ENCODE results near the gene PLD3.
"Not testable (repeated sequence)": the region's sequence is repeated elsewhere in the genome, so short reads cannot be mapped to it uniquely, and the experiment has no call there.

The PLD3 gene

DNA sequence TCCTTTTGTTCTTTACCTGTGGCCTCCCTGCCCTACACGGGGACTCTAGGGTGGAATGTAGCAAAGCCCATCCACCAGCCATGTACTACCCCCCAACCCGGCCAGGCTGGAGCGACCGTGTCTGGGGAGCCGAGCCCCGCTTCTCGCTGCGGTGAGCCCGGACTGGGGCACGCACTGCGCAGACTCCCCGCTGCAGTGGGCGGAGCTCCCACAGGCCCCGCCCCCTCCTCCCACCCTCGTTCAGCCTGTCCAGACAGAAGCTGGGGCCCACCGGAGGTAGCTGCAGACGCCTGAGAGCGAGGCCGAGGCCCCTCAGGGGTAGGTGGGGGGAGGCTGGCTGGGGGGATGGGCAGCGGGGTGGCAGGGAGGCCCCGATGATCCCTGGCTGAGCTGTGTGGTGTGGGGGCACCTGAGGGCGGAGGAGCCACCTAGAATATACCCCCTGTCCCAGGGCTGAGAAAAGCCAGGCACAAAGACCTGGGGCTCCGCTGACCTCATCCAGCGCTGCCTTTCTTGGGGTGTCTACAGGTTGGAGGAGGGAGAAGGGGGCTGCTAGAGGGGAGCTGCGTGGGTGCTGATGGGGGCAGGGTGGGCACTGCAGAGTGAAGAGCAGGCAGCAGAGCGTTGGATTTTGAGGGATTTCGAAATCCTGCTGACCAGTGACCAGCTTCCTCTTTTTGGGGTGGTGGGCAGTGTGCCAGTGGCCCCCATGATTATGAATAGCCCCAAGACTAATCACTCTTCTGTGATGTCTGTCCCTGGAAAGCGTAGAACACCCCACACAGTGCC is 17.3 kb downstream of the PLD3 start:
- peak; percentile 14 to 81 for DNase-seq

DNA sequence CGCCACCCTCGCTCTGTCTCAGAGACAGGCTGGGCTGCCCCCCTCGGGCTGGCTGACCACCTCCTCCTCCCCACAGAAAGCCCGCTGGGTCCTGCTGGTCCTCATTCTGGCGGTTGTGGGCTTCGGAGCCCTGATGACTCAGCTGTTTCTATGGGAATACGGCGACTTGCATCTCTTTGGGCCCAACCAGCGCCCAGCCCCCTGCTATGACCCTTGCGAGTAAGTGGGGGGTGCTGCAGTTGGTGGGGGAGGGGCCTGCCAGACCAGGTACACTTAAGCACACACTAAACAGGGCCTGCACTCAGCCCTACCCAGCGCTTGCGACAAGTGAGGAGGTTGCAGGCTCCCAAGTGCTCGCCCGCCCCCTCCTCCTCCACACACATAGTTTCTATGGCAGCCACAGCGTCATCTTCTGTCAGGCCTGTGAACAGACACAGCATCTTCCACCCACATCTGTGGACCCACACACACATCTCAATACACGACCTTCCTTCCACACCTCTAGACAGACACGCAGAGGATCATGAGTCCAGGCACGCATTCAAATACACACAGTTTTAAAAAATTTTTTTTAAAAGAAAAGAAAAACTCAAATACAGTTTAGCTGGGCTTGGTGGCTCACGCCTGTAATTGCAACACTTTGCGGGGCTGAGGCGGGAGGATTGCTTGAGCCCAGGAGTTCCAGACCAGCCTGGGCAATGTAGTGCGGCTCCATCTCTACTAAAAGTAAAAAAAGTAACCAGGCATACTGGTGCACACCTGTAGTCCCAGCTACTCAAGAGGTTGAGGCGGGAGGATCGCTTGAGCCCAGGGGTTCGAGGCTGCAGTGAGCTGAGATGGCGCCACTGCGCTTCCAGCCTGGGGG is 18.4 kb downstream of the PLD3 start:
- DNase-seq: peak in 1 of 2 experiments; percentile 22

DNA sequence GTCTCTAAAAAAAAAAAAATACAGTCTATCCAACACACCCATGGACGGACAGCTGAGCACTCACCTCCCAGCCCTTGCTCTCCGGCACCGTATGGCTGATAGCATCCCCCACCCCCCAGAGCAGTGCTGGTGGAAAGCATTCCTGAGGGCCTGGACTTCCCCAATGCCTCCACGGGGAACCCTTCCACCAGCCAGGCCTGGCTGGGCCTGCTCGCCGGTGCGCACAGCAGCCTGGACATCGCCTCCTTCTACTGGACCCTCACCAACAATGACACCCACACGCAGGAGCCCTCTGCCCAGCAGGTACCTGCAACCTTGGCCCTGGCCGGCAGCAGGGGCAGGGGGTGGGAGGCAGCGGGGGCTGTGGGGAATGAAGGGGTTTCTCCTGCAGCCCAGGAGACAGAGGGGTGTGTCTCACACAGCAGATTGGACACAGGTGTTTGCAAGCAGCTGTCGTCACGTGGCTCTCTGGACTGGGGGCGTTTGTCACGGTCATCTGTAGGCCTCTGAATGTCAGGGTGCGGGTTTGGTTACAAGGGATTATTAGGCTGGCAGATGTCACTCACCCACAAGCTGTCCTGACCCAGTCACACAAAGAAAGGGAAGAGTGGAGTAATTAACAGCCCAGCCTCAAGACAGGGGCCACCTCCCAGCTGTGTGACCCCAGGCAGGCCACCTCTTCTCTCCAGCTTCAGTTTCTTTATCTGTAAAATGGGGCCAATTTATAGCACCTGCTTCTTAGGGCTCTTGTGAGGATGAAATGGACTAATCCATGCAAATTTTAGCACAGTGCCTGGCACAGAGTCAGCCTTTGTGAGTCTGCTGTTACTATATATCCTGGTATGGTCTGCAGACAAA is 19.3 kb downstream of the PLD3 start:
- no peak for DNase-seq

DNA sequence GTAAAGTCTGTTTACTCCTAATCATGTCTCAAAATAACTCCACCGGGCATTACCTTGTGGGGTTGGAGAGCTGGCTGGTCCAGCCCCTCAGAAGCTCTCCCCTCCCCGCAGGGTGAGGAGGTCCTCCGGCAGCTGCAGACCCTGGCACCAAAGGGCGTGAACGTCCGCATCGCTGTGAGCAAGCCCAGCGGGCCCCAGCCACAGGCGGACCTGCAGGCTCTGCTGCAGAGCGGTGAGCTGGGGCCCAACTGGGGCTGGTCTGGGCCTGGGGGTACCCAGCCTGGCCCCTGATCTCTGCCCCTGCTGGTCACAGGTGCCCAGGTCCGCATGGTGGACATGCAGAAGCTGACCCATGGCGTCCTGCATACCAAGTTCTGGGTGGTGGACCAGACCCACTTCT is 21.3 kb downstream of the PLD3 start:
- no peak for DNase-seq

DNA sequence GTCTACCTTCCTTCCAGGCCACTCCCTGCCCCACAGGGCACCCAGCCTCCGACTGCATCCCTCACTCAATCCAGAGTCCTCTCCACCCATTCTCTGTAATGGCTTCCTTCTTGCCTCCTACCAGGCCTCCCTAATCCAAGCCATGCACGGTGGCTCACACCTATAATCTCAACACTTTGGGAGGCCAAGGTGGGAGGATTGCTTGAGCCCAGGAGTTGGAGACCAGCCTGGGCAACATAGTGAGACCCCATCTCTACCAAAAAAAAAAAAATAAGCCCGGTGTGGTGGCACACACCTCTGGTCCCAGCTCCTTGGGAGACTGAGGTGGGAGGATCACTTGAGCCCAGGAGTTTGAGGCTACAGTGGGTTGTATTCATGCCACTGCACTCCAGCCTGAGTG is 21.8 kb downstream of the PLD3 start:
- DNase-seq: not testable (repeated sequence)

DNA sequence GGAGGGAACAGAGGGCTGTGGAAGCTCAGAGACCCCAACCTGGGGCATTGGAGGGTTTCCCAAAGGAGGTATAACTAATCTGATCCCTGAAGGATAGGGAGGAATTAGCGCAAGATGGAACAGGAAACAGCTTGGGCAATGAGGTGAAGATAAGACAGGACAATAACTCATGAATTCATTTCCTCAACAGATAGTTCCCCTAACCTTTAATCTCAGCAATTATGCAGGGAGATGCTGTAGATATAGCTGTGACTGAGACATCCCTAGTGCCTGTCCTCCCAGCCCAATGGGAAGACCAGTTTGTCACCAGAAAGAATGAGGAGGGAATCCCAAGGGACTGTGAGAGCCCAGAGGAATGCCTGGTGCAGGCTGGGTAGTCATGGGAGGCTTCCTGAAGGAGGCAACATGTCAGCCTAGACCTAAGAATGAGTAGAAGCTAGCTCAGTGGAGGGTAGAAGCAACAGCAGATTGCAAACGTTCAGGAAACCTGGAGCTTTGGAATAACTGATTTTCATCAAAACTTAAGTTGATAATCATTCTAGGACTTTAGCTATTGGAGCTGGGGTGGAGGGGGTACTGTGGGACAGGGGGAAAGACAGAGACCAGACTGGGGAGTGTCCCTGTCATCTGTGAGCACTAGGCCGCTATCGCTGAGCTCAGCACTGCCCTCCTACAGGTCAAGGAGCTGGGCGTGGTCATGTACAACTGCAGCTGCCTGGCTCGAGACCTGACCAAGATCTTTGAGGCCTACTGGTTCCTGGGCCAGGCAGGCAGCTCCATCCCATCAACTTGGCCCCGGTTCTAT is 22.7 kb downstream of the PLD3 start:
- DNase-seq: no peak

DNA sequence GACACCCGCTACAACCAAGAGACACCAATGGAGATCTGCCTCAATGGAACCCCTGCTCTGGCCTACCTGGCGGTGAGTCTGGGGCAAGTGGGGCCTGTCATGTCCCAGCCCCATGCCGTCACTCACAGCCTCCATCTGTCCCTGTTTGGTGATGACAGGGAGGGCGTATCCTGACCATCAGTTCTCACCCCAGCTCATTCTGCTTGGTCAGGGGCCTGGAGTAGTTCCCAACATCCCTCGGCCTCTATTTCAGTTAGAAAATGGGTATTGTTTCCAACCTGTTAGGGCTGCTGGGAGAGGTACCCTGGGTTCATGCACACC is 23.3 kb downstream of the PLD3 start:
- DNase-seq: no peak

DNA sequence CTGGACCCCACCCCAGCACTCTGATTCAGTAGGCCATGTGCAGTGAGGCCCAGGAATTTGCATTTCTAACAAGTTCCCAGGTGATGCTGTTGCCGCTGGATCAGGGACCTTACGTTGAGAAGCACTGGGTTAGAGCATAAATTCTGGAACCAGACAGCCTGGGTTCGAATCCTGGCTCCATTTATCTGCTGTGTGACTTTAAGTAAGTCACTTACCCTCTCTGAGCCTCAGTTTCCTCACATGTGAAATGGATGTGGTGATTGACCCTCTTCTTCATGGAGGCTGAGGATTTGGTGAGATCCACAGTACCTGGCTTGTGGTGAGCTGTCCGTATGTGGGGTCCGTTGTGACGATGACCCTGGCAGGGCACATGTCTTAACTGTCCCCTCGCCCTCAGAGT is 25.6 kb downstream of the PLD3 start:
- no peak for DNase-seq

DNA sequence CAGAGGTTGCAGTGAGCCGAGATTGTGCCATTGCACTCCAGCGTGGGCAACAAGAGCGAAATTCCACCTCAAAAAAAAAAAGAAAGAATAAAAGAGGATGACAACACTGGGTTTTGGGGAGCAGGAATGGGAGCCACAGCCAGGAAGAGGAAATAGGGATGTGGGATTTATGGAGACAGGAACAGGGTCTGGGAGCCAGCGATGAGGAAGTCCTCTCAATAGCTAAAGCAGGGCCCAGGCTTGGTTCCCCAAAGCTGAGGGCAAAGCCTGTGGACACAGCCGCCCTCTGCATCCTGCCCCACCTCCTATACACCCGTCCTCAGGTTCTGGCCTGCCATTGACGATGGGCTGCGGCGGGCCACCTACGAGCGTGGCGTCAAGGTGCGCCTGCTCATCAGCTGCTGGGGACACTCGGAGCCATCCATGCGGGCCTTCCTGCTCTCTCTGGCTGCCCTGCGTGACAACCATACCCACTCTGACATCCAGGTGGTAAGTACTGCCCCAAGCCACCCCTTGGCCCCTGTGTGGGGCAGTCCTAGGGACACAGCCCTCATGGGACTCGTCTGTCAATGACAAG is 27.9 kb downstream of the PLD3 start:
- no peak for DNase-seq

DNA sequence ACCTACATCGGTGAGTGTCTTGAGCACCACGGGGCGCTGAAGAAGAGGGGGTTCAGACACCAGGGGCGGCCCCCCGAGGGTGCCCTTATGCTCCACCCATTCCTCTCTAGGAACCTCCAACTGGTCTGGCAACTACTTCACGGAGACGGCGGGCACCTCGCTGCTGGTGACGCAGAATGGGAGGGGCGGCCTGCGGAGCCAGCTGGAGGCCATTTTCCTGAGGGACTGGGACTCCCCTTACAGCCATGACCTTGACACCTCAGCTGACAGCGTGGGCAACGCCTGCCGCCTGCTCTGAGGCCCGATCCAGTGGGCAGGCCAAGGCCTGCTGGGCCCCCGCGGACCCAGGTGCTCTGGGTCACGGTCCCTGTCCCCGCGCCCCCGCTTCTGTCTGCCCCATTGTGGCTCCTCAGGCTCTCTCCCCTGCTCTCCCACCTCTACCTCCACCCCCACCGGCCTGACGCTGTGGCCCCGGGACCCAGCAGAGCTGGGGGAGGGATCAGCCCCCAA is 29.4 kb downstream of the PLD3 start:
- DNase-seq: no peak

DNA sequence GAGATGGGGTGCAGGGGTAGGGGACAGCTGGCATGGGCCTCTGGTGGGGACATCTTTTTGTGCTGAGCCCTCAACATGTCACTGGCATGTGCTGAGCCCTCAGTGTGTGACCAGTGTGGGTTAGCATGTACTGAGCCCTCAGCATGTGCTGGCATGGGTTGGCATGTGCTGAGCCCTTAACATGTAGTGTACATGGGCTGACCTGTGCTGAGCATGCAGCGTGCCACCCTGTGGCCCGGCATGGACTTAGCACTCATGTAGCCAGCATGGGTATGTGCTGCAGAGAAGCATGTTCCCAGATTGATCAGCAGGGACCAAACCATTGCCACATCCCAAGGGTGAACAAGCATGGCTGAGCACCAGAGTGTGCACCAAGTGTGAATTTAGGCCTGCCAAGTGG is 30.0 kb downstream of the PLD3 start:
- DNase-seq: no peak

DNA sequence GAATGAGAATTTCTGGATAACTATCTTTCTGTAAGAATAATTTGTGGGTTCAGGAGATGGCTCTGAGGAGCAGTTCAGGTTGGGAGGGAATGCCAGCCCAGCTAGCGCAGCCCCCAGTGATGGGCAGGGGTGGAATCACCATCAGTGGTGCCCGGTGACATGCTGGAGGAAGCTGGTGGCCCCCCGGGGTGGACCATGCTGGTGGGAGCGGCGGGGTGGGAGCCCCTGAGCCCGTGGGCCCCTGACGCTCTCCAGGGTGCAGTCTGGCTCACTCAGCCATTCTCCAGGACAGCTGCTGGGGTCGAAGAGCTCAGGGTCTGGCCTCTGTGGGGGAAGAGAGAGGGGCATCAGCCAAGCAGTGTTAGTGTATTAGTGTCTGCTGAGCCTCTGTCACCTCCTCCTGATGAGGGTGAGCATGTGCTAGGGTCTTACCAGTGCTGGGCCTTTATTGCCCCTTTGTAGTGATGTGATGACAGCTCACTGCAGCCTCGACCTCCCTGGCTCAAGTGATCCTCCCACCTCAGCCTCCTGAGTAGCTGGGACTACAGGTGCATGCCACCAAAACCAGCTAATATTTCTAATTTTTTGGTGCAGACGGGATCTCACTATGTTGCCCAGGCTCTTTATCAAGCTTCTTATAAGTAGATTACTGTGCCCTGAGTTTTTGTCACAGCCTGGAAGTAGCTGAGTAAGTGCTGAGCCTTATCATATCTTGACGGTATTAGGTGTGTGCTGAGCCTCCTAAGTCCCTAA is 31.1 kb downstream of the PLD3 start:
- no peak for DNase-seq

DNA sequence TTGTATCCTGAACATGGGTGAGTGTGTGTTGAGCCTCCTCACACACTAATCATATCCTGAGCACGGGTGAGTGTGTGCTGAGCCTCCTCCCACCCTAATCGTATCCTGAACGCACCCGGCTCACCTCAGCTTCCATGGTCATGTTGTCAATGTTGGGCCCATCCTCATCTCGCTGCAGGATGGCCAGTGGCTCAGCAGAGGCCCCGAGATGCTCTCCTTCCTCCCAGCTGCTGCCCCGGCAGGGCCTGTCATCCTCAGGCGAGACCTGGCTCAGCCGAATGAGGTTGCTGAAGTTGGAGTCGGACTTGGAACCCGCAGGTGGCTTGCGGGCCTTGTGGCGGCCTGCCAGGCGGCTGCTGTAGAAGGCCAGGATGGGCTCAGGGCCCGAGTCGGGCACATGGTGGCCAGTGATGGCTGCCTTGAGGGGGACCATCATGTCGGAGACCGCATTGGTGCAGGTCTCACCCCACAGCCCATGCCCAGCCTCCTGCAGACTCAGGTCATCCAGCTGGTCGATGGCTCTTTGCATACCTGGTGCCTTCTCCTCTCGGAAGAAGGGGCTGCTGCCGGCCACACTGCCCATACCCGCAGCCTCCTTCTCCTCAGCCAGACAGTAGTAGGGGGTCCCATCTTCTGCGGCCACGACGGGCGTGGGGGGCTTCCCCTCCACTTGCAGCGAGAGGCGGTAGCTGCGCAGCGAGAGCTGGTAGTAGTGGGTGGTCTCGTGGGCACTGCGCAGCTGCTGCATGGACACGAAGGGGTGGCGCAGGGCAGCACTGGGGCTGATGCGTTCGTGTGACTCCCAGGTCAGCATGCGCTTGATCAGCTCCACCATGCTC is 31.9 kb downstream of the PLD3 start:
- no peak for DNase-seq

DNA sequence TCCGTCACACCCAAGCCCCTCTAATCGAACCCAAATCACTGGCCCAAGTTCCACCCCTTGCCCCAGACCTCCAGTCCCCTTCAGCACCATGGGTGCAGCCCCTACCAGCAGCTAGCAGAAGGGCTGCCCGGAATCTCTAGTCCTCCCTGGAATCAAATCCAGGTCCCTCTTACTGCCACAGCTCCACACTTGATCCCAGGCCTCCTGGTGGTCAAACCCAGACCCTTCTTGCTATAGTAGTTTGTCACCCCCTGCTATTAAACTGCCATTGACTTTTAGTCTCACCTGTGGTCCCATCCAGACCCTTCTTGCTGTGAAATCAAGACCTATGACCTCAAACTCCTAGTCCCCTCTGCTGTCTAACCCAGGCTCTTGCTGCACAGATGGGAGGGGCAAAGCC is 32.8 kb downstream of the PLD3 start:
- no peak for DNase-seq

DNA sequence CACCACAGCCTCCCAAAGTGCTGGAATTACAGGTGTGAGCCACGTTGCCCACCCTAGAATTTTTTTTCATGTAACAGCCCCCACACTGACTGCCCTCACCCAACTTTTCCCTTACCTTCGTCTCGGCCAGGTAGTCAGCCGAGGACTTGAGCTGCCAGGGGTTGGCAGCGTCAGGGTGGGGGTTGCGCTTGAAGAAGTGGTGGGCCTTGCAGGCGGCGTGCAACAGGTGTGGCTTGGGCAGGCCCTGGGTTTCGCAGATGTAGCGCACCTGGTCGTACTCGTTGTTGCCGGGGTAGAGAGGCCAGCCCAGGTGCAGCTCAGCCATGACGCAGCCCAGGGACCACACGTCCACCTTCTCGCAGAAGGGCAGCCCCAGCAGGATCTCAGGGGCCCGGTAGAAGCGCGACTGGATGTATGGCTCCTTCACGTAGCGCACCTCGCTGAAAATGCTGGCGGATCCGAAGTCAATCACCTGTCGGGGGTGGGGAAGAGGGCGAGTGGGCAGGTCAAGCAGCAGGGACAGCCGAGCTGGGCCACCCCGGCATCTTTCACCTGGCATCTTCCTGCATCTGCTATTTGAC is 35.3 kb downstream of the PLD3 start:
- DNase-seq: no peak

DNA sequence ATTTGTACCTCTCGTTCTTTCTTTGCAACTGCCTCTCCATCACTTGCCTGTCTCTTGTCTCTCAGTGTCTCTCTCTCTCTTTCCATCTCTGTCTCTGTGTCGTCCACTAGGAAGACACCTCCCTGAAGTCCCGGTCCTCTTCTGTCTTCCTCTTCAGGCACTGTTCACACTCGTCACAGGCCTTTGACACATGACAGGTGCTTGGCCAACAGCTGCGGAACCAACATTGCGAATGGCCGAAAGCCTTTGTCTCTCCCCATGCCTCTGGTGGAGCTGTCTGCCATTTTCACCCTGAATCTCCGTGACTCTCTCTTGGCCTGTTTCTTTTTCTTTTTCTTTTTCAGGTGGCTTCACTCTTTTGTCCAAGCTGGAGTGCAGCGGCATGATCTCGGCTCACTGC is 38.7 kb downstream of the PLD3 start:
- no peak for DNase-seq

DNA sequence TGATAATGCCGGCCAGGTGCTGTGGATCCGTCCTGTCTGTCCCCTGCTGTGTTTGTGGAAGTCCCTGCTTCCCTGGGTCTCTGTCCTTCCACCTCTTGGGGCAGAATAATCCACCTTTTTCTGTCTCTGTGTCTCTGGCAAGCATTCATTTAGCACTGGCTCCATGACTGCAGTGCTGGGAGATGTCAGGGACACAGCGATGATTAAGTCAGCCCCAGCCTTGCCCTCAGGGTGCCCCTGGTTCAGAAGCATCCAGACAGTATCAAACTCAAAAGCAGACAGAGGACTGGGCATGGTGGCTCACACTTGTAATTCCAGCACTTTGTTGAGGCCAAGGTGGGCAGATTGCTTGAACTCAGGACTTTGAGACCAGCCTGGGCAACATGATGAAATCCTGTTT is 40.0 kb downstream of the PLD3 start:
- no peak for DNase-seq

DNA sequence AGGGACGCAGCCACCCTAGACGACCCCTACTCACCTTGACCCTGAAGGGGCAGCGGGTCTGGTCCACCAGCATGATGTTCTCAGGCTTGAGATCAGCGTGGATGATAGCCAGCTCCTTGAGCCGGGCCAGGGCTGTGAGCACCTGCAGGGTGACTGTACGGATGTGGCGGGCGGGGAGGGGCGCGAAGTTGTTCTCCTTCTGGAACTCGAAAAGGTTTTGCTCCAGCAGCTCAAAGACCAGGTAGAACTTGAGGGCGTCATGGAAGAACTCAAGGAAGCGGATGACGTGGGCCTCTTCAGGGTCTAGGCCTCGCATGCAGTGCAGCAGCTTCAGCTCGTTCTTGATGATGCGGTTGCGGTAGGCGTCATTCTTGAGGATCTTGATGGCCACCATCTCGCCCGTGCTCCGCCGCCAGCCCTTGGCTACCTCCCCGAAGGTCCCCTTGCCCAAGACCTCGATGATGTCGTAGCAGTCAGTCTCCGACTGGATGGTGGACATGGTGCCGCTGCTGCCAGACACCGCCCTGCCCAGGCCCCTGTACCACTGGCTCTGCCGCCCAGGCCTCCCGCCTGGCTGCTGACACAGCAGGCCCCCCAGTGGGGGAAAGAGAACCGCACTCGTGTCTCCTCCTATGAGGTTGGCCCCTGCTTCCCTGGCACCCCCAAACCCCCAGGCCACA is 41.0 kb downstream of the PLD3 start:
- DNase-seq: no peak

DNA sequence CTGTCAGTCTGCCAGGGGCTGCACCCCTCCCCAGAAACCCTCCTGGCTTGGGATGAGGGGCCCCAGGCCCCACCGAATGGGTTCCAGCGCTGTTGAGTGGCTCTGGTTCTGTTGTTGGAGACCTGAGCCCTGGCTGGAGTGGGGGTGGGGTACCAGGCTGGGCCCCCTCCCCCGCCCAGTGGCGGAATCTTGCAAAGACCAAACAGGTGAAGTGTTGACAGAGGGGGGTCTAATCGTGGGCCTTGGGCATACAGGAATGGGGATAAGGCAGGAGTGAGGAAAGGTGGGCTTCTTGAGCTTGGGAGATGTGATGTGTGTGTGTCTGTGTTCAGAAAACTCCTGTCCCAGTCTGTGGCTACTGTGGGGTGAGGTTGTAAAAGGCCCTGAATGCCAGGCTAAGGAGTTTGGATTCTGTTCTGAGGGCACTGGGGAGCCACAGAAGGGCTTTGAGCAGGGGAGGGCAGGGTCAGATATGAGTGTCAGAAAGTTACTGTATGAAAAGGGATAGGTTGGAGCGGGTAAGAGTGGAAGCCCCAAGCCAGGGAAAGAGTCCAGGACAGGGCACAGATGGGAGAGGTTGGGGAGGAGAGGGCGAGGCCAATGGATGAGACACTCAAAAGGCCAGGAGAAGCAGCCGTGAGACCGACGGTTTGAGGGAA is 41.7 kb downstream of the PLD3 start, which contains the start of gene HIPK4:
TSS of gene HIPK4 (minus strand) at position 98 of the 659 bp plus-strand sequence. CDS start 279 bp downstream, outside the sequence.
- no peak for DNase-seq
